Stimulated activated CD4-positive, alpha-beta T cell treated with anti-CD3 and anti-CD28 coated beads, Interleukin-1b, Interleukin-23, amount 100 ng/mL, for 48 hours (primary cell): ENCODE data around the gene HOXC11.

Source experiments
- DNase-seq: peaks from one replicate; pipeline ENCODE4 v3.0.0-alpha.2; 2020

The HOXC11 gene

GRCh38 chr12:54000116-54001114 lies 27.5 kb downstream of the HOXC11 start, which contains the start of gene HOXC9:
Gene HOXC9 (plus strand): TSS chr12:54000161. CDS start chr12:54000189, 28 bp downstream.
- DNase-seq: no peak

GRCh38 chr12:54001283-54002187 lies 28.6 kb downstream of the HOXC11 start:
- no peak for DNase-seq

DNA sequence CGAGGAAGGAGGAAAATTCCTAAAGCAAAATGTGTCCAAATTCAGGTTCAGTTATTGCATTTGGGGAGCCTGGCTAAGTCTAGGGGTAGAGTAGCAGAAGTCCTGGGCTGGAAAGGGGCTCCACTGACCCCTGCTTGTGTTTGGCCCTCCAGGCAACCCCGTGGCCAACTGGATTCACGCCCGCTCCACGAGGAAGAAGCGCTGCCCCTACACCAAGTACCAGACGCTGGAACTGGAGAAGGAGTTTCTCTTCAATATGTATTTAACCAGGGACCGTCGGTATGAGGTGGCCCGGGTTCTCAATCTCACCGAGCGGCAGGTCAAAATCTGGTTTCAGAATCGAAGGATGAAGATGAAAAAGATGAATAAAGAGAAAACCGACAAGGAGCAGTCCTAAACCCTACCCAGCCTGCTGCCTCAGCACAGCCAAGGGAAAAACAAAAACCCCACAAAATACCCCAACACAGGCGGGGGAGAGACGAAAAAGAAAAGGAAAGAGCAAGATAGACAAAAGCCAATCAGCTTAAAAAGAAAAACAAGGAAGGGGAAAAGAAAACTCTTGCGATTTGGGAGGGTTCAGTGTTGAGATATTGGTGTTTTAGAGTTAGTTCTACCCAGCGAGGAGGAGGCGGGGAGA lies 29.5 kb downstream of the HOXC11 start:
- no peak for DNase-seq

GRCh38 chr12:54002915-54003389 lies 30.0 kb downstream of the HOXC11 start:
- DNase-seq: no peak

GRCh38 chr12:54003625-54004024 lies 30.7 kb downstream of the HOXC11 start:
- no peak for DNase-seq

GRCh38 chr12:54004063-54004840 lies 31.3 kb downstream of the HOXC11 start:
- DNase-seq: no peak

- no peak for DNase-seq
Observed at GRCh38 chr12:54004841-54005530, 32.1 kb downstream of the HOXC11 start.

DNA sequence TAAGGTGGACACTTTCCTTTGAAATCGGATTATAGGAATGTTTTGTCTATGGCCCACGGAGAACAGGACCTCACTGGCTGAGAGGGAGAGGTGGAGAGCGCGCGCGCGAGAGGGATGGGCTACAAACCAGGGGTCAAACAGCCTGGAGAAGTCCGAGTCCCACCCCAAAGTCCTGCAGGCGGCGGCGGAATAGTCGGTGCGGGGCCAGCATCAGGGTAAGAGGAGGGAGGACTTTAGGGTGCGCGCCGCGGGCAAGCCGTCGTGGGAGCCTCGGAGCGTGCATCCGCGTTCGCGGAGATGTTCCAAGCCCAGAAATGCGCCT lies 32.6 kb downstream of the HOXC11 start:
- DNase-seq: no peak

DNA sequence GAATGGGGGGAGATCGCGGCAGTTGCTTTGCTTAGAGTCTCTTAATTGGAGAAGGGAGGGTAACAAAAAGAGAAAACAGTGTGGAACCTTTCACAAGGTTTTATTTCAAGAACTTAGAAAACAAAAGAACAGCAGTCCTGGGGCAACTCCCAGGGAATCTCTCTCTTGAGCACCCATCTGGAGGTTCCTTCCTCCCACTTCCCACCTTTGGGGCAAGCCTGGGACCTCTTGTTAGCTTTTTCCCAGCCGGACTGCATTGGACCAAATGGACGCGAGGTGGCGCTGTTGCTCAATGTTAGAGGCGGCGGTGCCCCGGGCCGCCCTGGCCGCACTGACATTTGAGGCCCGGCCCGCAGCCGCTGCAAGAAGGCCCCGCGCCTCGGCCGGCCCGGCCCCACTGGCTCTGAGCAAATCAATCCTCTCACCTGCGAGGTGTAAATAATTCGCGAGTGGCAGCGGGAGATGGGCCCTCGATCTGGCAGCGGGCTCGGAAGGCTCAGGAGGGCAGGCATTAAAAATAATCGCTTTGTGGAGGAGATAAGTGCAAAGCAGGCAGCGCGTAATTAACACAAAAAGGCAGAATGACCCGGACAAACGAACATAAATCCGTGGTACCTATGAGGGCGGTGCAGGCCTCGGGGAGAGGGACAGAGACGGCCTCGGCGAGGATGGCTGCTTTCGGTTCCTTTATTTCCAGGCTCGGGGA lies 33.1 kb downstream of the HOXC11 start:
- DNase-seq: peak; percentile 79

GRCh38 chr12:54006559-54007220 lies 33.8 kb downstream of the HOXC11 start:
- no peak for DNase-seq

GRCh38 chr12:54007538-54008259 lies 34.8 kb downstream of the HOXC11 start:
- DNase-seq: no peak

DNA sequence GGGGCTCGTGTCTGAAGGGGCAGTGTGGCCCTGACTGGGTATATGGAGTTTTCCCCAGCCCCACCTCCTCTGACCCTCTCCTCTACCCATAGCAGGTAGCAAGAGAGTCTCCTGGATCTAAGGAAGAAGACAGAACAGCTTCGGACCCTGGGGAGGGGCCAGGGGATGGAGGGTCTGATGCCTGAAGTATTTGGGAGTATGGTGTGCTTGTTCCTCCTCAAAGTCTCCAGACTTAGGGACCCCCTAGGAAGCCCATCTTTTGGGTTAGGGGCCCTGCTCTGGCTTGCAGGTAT lies 35.3 kb downstream of the HOXC11 start:
- no peak for DNase-seq

- DNase-seq: peak; percentile 25
Observed at GRCh38 chr12:54009171-54010052, 36.5 kb downstream of the HOXC11 start.

GRCh38 chr12:54010053-54010971 lies 37.4 kb downstream of the HOXC11 start:
- no peak for DNase-seq

- DNase-seq: no peak
Observed at GRCh38 chr12:54010972-54011664, 38.2 kb downstream of the HOXC11 start.

DNA sequence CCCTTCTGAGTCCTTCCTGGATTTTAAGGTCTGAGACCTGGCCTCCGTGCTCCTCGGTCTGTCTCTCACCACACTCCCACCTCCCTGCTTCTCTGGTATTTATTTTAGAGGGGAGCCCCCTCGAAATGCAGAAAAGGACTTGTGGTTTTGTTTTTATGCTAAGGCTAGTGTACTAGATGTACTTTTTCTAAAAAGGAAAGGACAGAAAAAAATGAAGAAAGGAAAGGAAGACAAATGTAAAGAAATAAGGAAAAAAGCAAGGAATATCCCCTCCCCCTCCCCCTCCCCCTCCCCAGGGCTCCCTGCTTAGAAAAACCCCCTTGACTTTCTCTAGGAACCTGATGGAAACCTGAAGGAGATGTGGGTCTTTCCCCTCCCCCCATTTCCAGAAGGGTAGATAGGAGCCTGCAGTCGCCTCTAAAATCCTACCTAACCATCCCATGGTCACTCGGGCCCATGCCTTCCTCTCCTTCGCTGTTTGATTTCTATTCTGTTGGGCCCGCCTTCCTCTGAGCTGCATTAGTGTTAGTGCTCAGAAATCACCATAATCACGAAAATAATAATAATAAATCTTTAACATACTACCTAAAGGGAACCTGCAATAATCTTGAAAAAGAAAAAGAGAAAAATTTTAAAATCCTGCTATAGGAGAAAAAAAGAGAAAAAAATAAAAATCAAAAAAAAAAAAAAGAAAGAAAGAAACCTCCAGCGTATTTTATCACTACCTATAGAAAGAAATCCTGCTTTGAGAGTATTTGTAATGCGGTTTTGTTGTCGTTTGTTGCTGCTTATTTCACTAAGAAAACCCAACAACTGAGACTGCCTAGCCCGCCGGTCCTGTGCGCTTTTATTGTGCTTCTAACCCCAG lies 39.0 kb downstream of the HOXC11 start:
- no peak for DNase-seq
